SU-DHL-6 (cell line): ENCODE results near the gene PPP6R3.

Experiments
- EZH2phosphoT487 ChIP-seq: fragments of 200-600 bp; sonication (generic), shearing (Covaris generic); conservative IDR thresholded peaks from 2 replicates; pipeline ENCODE4 v1.6.1; 2018; ENCODE audit warnings: mild to moderate bottlenecking, antibody characterized with exemption, low read length, moderate library complexity, mixed read lengths
- TF ChIP-seq, protein P1 (sequence below): fragments of 200-600 bp; sonication (generic); IDR thresholded peaks from one replicate; pipeline ENCODE4 v1.5.1; 2017; ENCODE audit warnings: antibody characterized with exemption, mild to moderate bottlenecking, low read length, moderate library complexity; ENCODE audit not compliant: insufficient read depth, poor library complexity, severe bottlenecking

DNA sequence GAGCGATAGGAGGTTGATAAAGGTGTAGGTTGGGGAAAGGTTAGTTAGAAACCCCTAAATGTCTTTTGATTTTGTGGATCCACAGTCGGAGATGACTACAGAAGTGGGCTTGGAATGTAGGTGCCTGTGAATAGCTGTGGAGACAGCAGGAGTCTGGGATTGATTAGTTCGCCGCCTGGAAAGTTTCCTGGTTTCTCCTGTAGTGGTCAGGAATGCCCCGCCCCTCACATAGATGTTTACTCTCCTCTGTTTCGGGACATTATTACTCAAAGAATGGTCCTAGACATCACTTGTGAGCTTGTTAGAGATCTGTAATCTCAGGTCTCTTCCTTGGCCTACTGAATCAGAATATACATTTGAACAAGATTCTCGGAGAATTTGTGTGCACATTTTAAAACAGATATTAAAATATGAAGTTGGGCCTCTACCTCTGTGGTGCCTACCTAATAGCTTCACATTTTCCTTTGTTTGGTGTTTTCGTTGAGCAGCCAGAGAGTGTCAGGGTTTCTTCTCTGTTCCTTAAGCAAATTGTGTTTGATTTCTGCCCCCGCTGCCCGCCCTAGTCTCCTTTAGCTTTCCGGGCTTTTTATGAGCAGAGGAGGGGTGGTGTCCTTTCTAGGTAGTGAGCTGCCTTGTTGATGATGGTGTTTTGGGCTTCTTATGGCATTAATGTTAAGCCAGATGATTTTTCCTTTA, 89.4 kb downstream of the PPP6R3 start:
- TF ChIP-seq, protein P1, sequence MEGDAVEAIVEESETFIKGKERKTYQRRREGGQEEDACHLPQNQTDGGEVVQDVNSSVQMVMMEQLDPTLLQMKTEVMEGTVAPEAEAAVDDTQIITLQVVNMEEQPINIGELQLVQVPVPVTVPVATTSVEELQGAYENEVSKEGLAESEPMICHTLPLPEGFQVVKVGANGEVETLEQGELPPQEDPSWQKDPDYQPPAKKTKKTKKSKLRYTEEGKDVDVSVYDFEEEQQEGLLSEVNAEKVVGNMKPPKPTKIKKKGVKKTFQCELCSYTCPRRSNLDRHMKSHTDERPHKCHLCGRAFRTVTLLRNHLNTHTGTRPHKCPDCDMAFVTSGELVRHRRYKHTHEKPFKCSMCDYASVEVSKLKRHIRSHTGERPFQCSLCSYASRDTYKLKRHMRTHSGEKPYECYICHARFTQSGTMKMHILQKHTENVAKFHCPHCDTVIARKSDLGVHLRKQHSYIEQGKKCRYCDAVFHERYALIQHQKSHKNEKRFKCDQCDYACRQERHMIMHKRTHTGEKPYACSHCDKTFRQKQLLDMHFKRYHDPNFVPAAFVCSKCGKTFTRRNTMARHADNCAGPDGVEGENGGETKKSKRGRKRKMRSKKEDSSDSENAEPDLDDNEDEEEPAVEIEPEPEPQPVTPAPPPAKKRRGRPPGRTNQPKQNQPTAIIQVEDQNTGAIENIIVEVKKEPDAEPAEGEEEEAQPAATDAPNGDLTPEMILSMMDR, result no peak
- no peak for TF ChIP-seq EZH2phosphoT487
